Neutrophil (primary cell): ENCODE measurements around the gene CACNA1E.

Source experiments
- H3K27ac ChIP-seq: fragments of 200-600 bp; sonication (generic); 2 replicates; pipeline ENCODE4 v1.5.1; 2016; ENCODE audit warnings: mild to moderate bottlenecking, moderate library complexity
- H3K27me3 ChIP-seq: fragments of 200-600 bp; sonication (generic); 2 replicates; pipeline ENCODE4 v1.6.0; 2016; ENCODE audit warnings: mild to moderate bottlenecking
- H3K36me3 ChIP-seq: fragments of 200-600 bp; sonication (generic); 2 replicates; pipeline ENCODE4 v1.5.1; 2017
- H3K4me1 ChIP-seq, 2 experiments: fragments of 200-600 bp in 1 of 2; sonication (generic) in 1 of 2; 1 replicate in 1 of 2; 2 replicates in 1 of 2; pipeline versions ENCODE4 v1.5.1 to v1.6.1; 2013 to 2016; ENCODE audit warnings: low read depth in 1 of 2, low read length in 1 of 2, mild to moderate bottlenecking in 1 of 2, moderate library complexity in 1 of 2; ENCODE audit not compliant: control insufficient read depth in 1 of 2, insufficient read depth in 1 of 2
- H3K4me3 ChIP-seq, 2 experiments: fragments of 200-600 bp in 1 of 2; sonication (generic) in 1 of 2; 1 replicate in 1 of 2; 2 replicates in 1 of 2; pipeline ENCODE4 v1.5.1; 2013 to 2016; ENCODE audit warnings: low read depth in 1 of 2, low read length in 1 of 2, mild to moderate bottlenecking in 1 of 2, moderate library complexity in 1 of 2
- H3K9me3 ChIP-seq: fragments of 200-600 bp; sonication (generic); 2 replicates; pipeline ENCODE4 v1.5.1; 2016
- CTCF ChIP-seq: fragments of 200-600 bp; sonication (generic); IDR thresholded peaks from 2 replicates; pipeline ENCODE4 v1.5.1; 2016; ENCODE audit warnings: antibody characterized with exemption

CACNA1E gene

GRCh38 chr1:181658581-181658980, 175.3 kb downstream of the CACNA1E start:
- Histone ChIP-seq H3K9me3 (no peaks in the 10 kb centered on the region), H3K27ac (no peak overlapping the region), H3K27me3 (peaks cover 8% of the 10 kb centered on the region), H3K4me1 (no peaks in the 10 kb centered on the region), H3K4me3 (no peak overlapping the region), H3K36me3 (no peaks in the 10 kb centered on the region)
- TF ChIP-seq CTCF = no peak

- H3K9me3 ChIP-seq = no peaks in the 10 kb centered on the region
- peaks cover 16% of the 10 kb centered on the region for H3K27me3 ChIP-seq
- no peak for TF ChIP-seq CTCF
- no peak overlapping the region for H3K27ac ChIP-seq
- H3K36me3 ChIP-seq = no peaks in the 10 kb centered on the region
- H3K4me1 ChIP-seq = no peaks in the 10 kb centered on the region
- H3K4me3 ChIP-seq = no peak overlapping the region
Observed at GRCh38 chr1:181659321-181659957, 176.1 kb downstream of the CACNA1E start.

GRCh38 chr1:181660621-181661020, 177.3 kb downstream of the CACNA1E start:
- Histone ChIP-seq H3K4me1 (no peaks in the 10 kb centered on the region), H3K27ac (no peak overlapping the region), H3K4me3 (no peak overlapping the region), H3K36me3 (no peaks in the 10 kb centered on the region), H3K27me3 (peaks cover 27% of the 10 kb centered on the region), H3K9me3 (no peaks in the 10 kb centered on the region)
- TF ChIP-seq CTCF = no peak

GRCh38 chr1:181661569-181661968, 178.3 kb downstream of the CACNA1E start:
- no peak overlapping the region for H3K27ac ChIP-seq
- no peak overlapping the region for H3K4me3 ChIP-seq
- no peaks in the 10 kb centered on the region for H3K4me1 ChIP-seq
- no peaks in the 10 kb centered on the region for H3K9me3 ChIP-seq
- H3K27me3 ChIP-seq = peaks cover 32% of the 10 kb centered on the region
- TF ChIP-seq CTCF = no peak
- no peaks in the 10 kb centered on the region for H3K36me3 ChIP-seq

- TF ChIP-seq CTCF = no peak
- peaks cover 32% of the 10 kb centered on the region for H3K27me3 ChIP-seq
- no peaks in the 10 kb centered on the region for H3K9me3 ChIP-seq
- H3K4me3 ChIP-seq = no peak overlapping the region
- H3K36me3 ChIP-seq = no peaks in the 10 kb centered on the region
- H3K27ac ChIP-seq = no peak overlapping the region
- no peaks in the 10 kb centered on the region for H3K4me1 ChIP-seq
Observed at GRCh38 chr1:181662606-181663005, 179.3 kb downstream of the CACNA1E start.
